Activated CD4-positive, alpha-beta T cell treated with anti-CD3 and anti-CD28 coated beads for 48 hours (primary cell): ENCODE results near the gene TXNRD1.
A peak's percentile ranks its signal among the peaks of the same experiment; 100 is the strongest.
"Not testable (repeated sequence)": the region's sequence is repeated elsewhere in the genome, so short reads cannot be mapped to it uniquely, and the experiment has no call there.

Experiments used
- DNase-seq: peaks from one replicate; pipeline ENCODE4 v3.0.0-alpha.2; 2020

TXNRD1 gene

GRCh38 chr12:104376650-104377513 lies 161.3 kb downstream of the TXNRD1 start:
- no peak for DNase-seq

DNA sequence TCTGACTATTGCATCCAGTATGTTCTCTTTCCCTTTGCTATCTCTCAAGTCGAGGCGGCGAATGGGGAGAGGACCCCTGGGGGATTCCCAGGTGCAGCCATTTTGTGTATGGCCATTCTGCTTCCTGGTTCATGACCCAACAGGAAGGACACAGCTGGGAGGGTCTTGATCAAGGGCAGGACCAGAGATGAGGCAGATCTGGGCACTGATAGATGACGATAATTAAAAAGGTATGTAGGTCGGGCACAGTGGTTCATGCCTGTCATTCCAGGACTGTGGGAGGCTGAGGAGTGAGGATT lies 161.9 kb downstream of the TXNRD1 start:
- no peak for DNase-seq

DNA sequence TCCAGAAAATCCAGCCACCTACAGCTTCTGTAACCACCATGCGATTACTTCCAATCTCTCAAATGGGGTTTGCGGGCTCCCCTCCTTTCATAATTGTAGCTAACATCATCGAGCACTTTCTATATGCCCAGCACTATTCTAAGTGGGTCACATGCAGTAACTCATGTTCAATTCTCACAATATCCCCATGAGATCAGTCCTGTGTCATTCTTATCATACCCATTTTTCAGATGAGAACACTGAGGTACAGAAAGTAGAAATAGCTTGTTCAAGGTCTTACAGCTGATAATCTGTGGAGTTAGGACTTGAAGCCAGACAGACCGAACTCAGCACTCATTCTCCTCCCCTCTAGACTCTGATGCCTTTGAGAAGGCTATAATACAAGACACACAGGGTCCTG lies 162.8 kb downstream of the TXNRD1 start:
- DNase-seq, result no peak

DNA sequence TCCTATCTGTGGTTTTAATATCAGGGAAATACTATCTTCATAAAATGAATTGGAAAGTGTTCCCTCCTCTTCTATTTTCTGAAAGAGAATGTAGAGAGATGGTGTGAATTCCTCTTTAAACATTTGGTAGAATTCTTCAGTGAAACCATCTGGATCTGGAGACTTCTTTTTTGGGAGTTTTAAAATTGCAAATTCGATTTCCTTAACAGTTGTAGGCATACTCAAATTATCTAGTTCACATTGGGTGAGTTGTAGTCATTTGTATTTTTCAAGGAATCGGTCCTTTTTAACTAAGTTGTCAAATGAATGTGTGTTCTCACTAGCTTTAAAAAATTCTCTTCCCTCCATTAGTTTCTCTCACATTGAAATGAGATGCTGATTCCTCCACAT lies 165.8 kb downstream of the TXNRD1 start:
- DNase-seq, result no peak

DNA sequence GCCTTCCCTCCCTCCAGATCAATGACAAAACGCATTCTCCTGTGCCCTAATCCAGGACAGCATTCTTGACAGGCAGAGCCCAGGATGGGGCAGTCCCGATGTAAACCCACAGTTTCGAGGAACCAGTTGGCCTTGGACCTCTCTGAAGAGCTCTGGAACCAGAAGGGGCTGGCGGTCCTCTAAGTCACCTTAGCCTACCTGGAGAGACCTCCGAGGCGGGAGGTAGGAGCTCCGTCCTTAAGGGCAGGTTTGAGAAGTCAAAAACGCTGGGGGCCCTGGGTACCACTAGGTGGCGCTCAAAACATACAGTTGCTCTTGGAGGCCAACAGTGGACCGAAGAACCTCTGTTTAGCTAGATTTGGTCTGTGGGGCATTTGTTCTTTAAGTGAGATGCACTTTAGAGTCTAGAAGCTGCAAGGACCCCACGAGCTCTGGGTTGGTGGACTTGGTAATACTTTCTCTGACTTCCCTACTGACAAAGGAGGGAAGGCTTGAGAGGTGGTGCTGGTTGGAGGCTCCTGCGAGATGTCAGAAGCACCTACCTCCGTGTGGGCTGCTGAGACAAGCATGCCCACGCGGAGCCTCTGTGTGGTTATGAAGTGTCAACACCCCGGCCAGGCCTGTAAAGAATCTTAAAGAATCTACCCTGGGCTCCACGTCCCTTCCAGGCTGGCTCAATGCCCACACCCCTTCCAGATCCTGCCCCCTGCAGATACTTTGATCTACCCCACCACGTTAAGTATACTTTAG lies 166.3 kb downstream of the TXNRD1 start:
- peak; percentile 88 for DNase-seq

DNA sequence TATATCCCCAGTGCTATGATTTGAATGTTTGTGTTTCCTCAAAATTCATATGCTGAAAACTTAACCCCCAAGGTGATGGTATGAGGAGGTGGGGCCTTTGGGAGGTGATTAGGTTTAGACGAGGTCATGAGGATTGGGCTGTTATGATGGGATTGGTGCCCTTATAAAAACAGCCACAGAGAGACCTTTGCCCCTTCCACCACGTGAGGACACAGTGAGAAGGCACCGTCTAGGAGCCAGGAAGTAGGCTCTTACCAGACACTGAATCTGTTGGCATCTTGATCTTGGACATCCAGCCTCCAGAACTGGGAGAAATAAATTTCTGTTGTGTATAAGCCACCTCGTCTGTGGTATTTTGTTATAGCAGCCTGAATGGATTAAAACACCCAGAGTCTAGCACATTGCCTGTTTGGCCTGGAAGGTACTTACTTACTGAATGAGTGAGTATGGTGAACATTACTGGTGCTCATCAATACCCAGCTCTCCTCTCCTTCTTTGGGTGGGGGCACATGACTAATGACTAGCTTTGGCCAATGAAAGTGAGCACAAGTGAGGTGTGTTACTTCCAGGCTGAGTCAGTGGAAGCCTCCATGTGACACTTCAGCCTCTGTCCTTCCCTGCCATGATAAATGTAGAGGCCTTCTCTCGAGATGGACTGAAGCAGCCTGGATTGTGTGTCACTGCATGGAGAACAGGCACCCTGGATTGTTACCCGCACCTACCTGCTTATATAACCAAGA lies 168.7 kb downstream of the TXNRD1 start:
- no peak for DNase-seq

GRCh38 chr12:104385510-104385909 lies 169.9 kb downstream of the TXNRD1 start:
- no peak for DNase-seq

DNA sequence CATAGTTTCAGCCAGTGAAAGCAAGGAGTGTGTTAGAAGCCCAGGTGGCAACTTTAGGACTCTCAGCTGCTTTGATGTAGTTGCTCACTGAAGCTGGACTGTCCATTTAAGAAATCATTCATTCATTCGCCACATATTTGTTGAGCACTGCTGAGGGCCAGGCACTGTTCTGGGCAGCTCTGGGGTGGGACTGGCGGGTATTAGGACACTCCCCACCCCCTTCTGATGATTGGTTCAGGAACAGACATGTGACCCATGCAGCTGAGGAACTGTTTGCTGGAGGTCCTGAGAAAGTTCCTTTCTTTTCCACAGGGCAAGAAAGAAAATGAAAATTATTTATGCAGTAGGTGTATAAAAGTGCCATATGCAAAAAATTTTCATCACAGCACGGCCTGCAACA lies 170.9 kb downstream of the TXNRD1 start:
- DNase-seq, result no peak

DNA sequence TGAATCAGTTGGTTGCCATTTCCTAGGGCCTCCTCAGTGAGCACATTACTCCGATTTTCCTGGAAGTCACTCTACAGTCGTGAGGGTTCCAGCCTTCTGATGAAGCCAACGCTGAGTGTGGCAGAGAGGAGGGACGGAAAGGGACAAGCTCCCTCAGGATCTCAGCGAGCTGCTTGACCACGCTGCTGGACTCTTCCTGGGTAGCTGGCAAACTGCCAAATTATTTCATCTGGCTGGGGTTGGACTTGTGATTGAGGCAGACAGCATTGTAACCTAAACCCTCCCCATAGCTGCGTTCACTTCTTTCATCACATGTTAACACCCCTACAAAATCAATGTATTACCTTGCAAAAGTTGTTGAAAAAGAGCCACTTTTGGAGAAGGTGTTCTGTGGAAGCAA lies 171.6 kb downstream of the TXNRD1 start:
- no peak for DNase-seq

GRCh38 chr12:104394086-104394485 lies 178.5 kb downstream of the TXNRD1 start:
- not testable (repeated sequence) for DNase-seq
